ENCODE data around the gene MYOC.
"Not testable (repeated sequence)": the region's sequence is repeated elsewhere in the genome, so short reads cannot be mapped to it uniquely, and the experiment has no call there.

Gene MYOC

GRCh38 chr1:171652234-171652822 is at the start of gene MYOC:
Gene MYOC, minus strand, starts transcription at chr1:171652688. Its CDS starts 77 bp downstream, at chr1:171652611.
- DNase-seq, result no peak

- no peak for DNase-seq
These were observed 47.0 kb upstream of the MYOC start for GRCh38 chr1:171699531-171699930.

GRCh38 chr1:171695772-171696171 is 43.3 kb upstream of the MYOC start:
- DNase-seq, result not testable (repeated sequence)

DNA sequence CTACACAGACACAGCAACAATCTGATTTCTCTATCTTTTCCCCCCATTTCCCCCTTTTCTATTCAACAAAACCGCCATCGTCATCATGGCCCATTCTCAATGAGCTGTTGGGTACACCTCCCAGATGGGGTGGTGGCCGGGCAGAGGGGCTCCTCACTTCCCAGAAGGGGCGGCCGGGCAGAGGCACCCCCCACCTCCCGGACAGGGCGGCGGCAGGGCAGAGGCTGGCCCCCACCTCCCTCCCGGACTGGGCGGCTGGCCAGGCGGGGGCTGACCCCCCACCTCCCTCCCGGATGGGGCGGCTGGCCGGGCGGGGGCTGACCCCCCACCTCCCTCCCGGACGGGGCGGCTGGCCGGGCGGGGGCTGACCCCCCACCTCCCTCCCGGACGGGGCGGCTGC is 41.1 kb upstream of the MYOC start:
- not testable (repeated sequence) for DNase-seq

DNA sequence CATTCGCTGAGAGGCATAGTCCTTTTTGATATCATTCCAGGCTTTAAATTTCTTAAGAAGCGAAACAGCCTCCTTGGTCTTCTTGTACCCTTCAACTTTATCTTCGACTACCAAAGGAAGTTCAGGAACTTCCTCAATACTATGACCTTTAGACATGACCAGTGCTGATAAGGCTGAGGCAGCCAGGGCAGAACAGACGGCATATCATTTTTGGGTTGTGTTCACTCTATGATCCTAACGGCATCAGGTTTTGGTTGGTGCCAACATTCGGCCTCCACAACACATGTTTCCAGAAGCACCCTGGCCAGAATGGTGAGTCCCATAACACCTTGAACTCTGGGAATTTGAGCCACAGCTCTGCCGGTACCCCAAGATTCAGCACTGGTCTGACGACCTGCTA is 31.4 kb upstream of the MYOC start:
- DNase-seq, result no peak

DNA sequence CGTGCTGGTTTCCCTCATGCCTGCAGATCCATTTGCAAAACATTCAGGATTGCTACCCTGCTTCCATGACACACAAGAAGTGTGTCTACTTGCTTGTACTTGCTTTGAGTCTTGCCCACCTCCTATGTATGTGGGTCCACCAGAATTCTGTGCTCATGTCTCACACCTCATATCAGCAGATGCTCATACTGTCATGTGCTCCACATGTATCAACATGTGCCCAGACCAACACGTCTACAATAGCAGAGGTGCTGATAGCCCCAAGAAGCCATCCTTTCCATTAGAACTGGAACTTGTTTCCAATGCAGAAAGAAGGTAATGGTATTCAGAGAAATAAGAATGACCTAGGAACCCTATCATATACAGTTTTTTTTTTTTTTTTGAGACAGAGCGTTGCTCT is 27.9 kb upstream of the MYOC start:
- no peak for DNase-seq

DNA sequence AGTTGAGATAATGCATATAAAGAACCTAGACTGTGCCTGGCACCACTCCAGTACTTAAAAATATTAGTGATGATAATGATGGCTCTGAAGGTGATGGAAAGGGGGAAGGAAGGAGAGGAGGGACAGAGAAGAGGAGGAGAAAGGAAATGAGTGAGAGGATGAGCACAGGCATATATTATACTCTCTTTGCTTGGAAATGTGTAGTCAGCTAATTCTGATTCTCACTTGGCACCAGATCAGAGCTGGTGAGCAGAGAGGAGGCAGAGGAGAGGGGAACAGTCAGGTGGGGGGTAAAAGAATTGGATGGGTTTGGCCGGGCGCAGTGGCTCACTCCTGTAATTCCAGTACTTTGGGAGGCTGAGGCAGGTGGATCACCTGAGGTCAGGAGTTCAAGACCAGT is 24.3 kb upstream of the MYOC start:
- no peak for DNase-seq

DNA sequence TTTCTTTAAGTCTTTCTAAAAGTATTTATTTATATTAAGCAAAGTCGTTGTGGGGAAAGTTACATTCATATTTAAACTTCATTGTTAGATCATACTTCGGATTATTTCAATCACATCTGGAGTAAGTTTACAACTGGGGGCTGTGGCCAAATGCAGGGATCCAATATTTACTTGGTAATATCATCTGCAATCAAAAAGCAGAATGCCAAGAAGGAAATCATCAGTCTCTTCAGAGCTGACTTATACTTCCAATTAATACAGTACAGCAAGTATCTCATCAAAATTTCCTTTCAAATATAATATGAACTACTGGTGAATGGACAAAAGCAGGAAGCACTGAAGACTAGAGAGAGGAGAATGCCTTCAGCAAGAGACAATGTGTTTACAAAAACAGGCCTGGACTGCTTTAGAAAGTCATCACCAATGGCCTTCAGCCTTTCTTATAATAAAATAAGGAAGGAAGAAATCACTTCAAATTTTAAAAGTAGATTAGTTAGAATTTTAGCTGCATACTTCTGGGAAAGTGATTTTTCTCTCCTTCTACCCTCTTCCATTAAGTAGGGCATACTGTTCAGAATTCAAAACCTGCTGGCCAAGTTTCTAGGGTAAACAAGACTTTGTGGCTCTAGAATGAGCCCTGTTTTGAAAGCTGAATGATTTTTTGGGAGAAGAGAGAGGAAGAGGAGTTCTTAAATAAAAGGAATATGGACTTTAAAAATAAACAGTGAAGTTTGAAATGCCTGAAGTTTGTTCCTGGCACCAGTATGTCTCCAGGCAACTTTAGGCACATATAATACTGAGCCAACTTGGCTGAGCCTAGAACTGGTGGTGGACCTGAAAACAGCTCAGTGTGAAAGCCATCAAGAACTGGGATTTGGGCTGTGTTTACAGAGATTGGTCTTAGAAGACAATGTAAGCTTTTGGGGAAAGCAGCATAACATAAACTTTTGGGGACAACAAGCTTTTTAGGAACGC is 22.2 kb upstream of the MYOC start:
- DNase-seq, result no peak

GRCh38 chr1:171670739-171671138 is 18.3 kb upstream of the MYOC start:
- no peak for DNase-seq

GRCh38 chr1:171668372-171668771 is 15.9 kb upstream of the MYOC start:
- DNase-seq, result no peak

- DNase-seq, result no peak
These were observed 13.8 kb upstream of the MYOC start for GRCh38 chr1:171666114-171666769.

GRCh38 chr1:171664976-171665375 is 12.5 kb upstream of the MYOC start:
- no peak for DNase-seq

DNA sequence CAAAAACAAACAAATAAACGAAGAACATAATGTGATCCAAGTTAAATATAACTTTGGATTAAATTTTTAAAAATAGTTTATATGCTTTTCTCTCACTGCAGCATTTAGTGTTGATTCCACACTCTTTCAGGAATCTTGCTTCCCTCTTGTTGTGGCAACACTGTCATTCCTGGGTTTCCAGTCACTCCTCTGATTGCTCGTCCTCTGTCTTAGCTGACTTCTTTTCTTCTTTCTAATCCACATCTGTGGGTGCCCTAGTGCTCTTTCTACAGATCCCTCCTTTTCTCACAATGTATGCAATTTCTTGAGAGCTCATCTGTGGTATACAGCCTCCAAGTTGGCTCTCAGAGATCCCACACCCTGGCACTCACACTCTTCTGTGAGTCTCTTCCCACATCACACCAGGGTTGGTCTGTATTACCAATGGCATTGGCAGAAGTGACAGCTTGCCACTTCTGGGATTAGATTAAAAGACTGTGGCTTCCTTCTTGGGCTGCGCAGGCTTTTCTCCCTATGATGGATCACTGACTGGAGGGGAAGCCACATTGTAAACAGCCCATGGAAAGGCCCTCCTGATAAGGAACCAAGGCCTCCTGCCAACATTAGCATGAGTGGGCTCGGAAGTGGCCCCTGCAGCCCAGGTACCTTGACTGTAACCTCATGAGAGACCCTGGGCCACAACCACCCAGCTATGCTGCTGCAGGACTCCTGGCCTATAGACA is 11.5 kb upstream of the MYOC start:
- DNase-seq, result no peak

- no peak for DNase-seq
These were observed 10.8 kb upstream of the MYOC start for GRCh38 chr1:171663036-171663853.

- no peak for DNase-seq
These were observed 8.7 kb upstream of the MYOC start for GRCh38 chr1:171661076-171661650.

DNA sequence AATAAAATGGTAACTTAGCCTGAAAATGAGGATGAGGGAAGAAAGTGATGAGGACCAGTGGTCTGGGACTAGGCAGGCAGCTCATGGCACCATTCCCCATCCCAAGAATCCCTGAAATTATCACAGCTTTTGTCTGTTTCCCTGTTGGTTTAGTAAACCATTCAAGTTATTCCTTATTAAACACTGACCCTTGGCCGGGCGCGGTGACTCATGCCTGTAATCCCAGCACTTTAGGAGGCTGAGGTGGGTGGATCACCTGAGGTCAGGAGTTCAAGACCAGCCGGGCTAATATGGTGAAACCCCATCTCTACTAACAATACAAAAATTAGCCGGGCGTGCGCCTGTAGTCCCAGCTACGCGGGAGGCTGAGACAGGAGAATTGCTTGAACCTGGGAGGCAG is 3.7 kb upstream of the MYOC start:
- DNase-seq, result not testable (repeated sequence)

GRCh38 chr1:171655746-171656116 is 3.2 kb upstream of the MYOC start:
- DNase-seq, result no peak

GRCh38 chr1:171654942-171655745 is 2.7 kb upstream of the MYOC start:
- DNase-seq, result peak; percentile 57 to 68

DNA sequence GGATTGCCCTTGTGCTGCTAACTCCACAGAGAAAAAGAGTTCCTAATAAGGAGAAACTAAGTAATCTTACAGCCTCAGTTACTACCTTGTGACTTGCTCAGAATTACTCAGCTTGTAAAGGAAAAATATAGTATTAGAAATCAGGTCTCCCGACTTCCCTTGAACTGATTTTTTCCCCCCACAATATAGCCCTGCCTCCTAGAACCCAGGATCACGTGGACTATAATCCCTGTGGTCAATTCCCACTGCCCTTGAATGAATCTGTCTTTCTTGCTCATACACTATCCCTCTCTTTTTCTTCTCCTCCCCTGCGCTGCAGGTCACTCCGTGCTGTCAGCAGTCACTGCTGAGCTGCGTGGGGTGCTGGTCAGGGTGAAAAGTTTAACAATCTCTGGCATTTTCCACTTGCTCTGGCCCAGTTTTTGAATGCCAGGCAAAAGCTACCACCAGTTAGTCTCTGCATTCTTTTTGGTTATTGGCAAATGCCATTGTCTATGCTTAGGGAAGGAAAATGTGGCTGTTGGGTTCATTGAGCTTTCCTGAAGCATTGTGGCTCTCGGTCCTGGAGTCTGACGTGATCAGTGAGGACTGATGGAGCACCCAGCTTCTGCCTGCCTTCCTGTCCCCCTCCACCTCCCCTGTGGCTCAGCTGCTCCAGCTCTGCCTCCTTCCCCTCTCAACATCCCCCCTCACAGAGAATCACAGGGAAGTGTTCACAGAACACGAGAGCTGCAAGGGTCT is 1.9 kb upstream of the MYOC start:
- no peak for DNase-seq

- DNase-seq, result no peak
These were observed 1.3 kb upstream of the MYOC start for GRCh38 chr1:171653796-171654195.

Measured in SHP77 (cell line).